Thoracic aorta endothelial cell (primary cell): ENCODE results near the gene GNAT3. TPM values are rescaled to one million over a fixed set of nuclear protein-coding genes. Genes with fewer than 3 reads are reported as not detected.

Experiments
- total RNA-seq: library from RNA; depleted of rRNA; stranded (reverse); fragments of >200 nt; gene quantifications from 2 replicates; pipeline ENCODE4 v1.2.3, GENCODE V29; 2012

Gene GNAT3
- total RNA-seq: not detected in 2 replicates

GRCh38 chr7:80511964-80512363, at the start of gene GNAT3:
TSS of gene GNAT3 (minus strand) at chr7:80512064. CDS start at chr7:80511926, 138 bp downstream.

Other genes starting within 250 kb of the GNAT3 start
- gene CD36, start 126.6 kb upstream of the GNAT3 start, total RNA-seq: under 0.01 and 0.53 TPM in 2 replicates